Astrocyte (in vitro differentiated cells and primary cell): ENCODE measurements around the gene MAN1B1. TPM values are rescaled to one million over a fixed set of nuclear protein-coding genes. Genes with fewer than 3 reads are reported as not detected.

Experiments used
- DNase-seq: peaks from one replicate; pipeline ENCODE4 v3.0.0-alpha.2; 2010; ENCODE audit warnings: low read depth
- FAIRE-seq: peaks from 2 replicates; lab custom pipeline; 2011; peaks lifted over from hg19 to GRCh38; lab: Jason Lieb, UNC
- H2AFZ ChIP-seq: 2 replicates; pipeline ENCODE4 v1.6.0; 2012; ENCODE audit warnings: low read depth, low read length, inconsistent platforms
- H3K27ac ChIP-seq: 2 replicates; pipeline ENCODE4 v1.5.1; 2011; ENCODE audit warnings: low read depth, low read length, inconsistent platforms
- H3K27me3 ChIP-seq: 2 replicates; pipeline ENCODE4 v1.6.0; 2011; ENCODE audit warnings: low read length, inconsistent platforms; ENCODE audit not compliant: insufficient read depth
- H3K36me3 ChIP-seq: 2 replicates; pipeline ENCODE4 v1.5.1; 2011; ENCODE audit warnings: low read length, inconsistent platforms; ENCODE audit not compliant: insufficient read depth
- H3K4me1 ChIP-seq: 2 replicates; pipeline ENCODE4 v1.5.1; 2011; ENCODE audit warnings: low read length, inconsistent platforms; ENCODE audit not compliant: insufficient read depth
- H3K4me2 ChIP-seq: 2 replicates; pipeline ENCODE4 v1.6.0; 2012; ENCODE audit warnings: low read length, inconsistent platforms
- H3K4me3 ChIP-seq: 2 replicates; pipeline ENCODE4 v1.5.1; 2011; ENCODE audit warnings: low read depth, mild to moderate bottlenecking, low read length, inconsistent platforms; ENCODE audit not compliant: insufficient read depth
- H3K79me2 ChIP-seq: 2 replicates; pipeline ENCODE4 v1.6.0; 2012; ENCODE audit warnings: mild to moderate bottlenecking, low read length, inconsistent platforms; ENCODE audit not compliant: insufficient read depth
- H3K9ac ChIP-seq: 2 replicates; pipeline ENCODE4 v1.6.0; 2012; ENCODE audit warnings: mild to moderate bottlenecking, low read length, inconsistent platforms
- H3K9me3 ChIP-seq: 2 replicates; pipeline ENCODE4 v1.5.1; 2012; ENCODE audit warnings: low read depth, mild to moderate bottlenecking, low read length, inconsistent platforms; ENCODE audit not compliant: insufficient read depth
- H4K20me1 ChIP-seq: 2 replicates; pipeline ENCODE4 v1.6.0; 2012; ENCODE audit warnings: low read length, inconsistent platforms; ENCODE audit not compliant: insufficient read depth
- H3K27ac Mint-ChIP-seq: one replicate; pipeline ENCODE4 v1.8.0; 2021; ENCODE audit warnings: mild to moderate bottlenecking, mixed read lengths; ENCODE audit not compliant: unreplicated experiment
- H3K27me3 Mint-ChIP-seq: one replicate; pipeline ENCODE4 v1.8.0; 2021; ENCODE audit warnings: low read depth, mixed read lengths; ENCODE audit not compliant: unreplicated experiment
- H3K36me3 Mint-ChIP-seq: one replicate; pipeline ENCODE4 v1.8.0; 2021; ENCODE audit warnings: low read depth, mixed read lengths; ENCODE audit not compliant: unreplicated experiment
- H3K4me1 Mint-ChIP-seq: one replicate; pipeline ENCODE4 v1.8.0; 2021; ENCODE audit warnings: low read depth, mixed read lengths; ENCODE audit not compliant: unreplicated experiment
- H3K4me3 Mint-ChIP-seq: one replicate; pipeline ENCODE4 v1.8.0; 2021; ENCODE audit warnings: mild to moderate bottlenecking, moderate library complexity, mixed read lengths; ENCODE audit not compliant: unreplicated experiment
- H3K9me3 Mint-ChIP-seq: one replicate; pipeline ENCODE4 v1.8.0; 2021; ENCODE audit warnings: mild to moderate bottlenecking, mixed read lengths; ENCODE audit not compliant: unreplicated experiment
- CTCF ChIP-seq: IDR thresholded peaks from 2 replicates; pipeline ENCODE4 v1.5.1; 2011; ENCODE audit warnings: low read depth, mild to moderate bottlenecking, inconsistent platforms, low read length, moderate library complexity; ENCODE audit not compliant: insufficient read depth
- EZH2 ChIP-seq: IDR thresholded peaks from 2 replicates; pipeline ENCODE4 v1.6.1; 2012; ENCODE audit warnings: mild to moderate bottlenecking, low read length, inconsistent platforms; ENCODE audit not compliant: insufficient read depth
- total RNA-seq: library from RNA; stranded (reverse); gene quantifications from 2 replicates; pipeline ENCODE4 v1.2.1, GENCODE V29; 2021

Gene MAN1B1
- total RNA-seq, 1 donor from 2014 or later, result 69.2 TPM

DNA sequence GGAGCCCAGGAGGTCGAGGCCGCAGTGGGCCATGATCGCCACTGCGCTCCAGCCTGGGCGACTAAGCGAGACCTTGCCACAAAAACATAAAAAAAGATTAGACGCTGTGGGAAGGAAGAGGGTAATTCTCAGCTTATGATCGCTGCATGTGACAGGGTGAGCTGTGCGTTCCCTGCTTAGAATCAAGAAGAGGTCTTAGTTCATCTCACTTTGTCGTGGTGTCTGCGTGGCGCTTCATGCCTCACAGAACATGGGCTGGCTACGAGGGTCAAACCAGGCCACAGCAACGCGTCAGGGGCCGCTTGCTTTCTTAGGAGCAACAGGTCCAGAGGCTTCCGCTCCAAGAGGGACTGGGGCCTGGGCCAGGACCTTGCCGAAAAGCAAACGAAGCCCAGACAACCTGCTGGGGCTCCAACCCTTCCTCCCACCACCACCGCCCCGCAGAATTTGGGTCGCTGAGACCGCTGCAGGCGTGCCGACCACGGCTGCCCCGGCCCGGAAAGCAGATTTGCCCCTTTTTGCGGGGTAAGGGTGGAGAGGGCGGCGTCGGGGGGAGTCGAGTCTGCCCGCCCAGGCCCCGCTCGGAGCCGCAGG lies 42.2 kb downstream of the MAN1B1 start:
- Histone ChIP-seq H2AFZ (peak overlapping the region; percentile 93), H3K27ac (peak overlapping the region; percentile 37), H4K20me1 (peaks cover 16% of the 10 kb centered on the region), H3K79me2 (peaks cover 36% of the 10 kb centered on the region), H3K9me3 (no peaks in the 10 kb centered on the region), H3K36me3 (no peaks in the 10 kb centered on the region), H3K4me3 (peak overlapping the region; percentile 76), H3K27me3 (no peaks in the 10 kb centered on the region), H3K4me2 (peak overlapping the region; percentile 90), H3K4me1 (peaks cover 20% of the 10 kb centered on the region), H3K9ac (peak overlapping the region; percentile 82)
- no peaks in the 10 kb centered on the region for H3K9me3 Mint-ChIP-seq
- peak overlapping the region; percentile 87 for H3K27ac Mint-ChIP-seq
- peaks cover 2% of the 10 kb centered on the region for H3K27me3 Mint-ChIP-seq
- no peak for DNase-seq
- no peak for TF ChIP-seq EZH2
- TF ChIP-seq CTCF, result no peak
- peak overlapping the region; percentile 96 for H3K4me3 Mint-ChIP-seq
- no peak for FAIRE-seq
- peaks cover 20% of the 10 kb centered on the region for H3K4me1 Mint-ChIP-seq
- peaks cover 1% of the 10 kb centered on the region for H3K36me3 Mint-ChIP-seq

DNA sequence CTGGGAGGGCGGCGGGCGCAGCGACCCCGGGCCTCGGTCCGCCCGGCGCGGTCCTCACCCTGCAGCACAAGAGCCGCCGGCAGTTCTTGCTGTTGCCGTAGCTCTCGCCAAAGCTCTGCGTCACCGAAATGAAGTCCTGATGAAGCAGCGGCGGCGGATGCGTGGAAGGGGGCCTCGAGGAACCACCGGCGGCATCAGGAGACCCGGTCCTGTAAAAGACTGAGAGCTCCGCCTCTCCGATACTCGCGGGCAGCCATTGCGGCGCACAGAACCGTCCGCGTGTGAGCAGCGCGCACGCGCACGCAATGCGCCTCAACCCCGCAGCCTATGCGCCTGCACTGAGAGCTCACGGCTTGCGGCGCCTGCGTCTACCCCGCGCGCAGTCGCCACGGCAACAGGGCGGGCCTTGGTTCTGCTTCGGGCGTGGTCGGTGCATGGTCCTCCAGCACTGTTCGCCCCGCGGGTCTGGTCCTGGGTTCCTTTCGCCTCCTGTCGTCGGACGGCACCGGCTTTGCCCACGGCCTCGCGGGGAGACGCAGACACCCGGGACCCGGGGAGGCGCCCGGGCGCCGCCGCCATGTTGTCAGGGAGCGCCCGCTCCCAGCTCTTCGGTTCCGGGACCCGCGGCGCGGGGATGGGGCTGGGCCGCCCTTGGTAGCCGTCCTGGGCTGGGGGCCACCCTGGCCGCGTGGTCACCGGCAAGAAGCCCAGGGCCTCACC lies 42.8 kb downstream of the MAN1B1 start:
- Histone ChIP-seq H3K36me3 (no peaks in the 10 kb centered on the region), H3K4me3 (peak overlapping the region; percentile 76), H2AFZ (peak overlapping the region; percentile 93), H3K27ac (peak overlapping the region; percentile 37), H3K4me1 (peaks cover 20% of the 10 kb centered on the region), H4K20me1 (peaks cover 13% of the 10 kb centered on the region), H3K9ac (peak overlapping the region; percentile 82), H3K79me2 (peaks cover 36% of the 10 kb centered on the region), H3K4me2 (peak overlapping the region; percentile 90), H3K9me3 (no peaks in the 10 kb centered on the region), H3K27me3 (no peaks in the 10 kb centered on the region)
- no peaks in the 10 kb centered on the region for H3K9me3 Mint-ChIP-seq
- peak overlapping the region; percentile 53 for H3K27ac Mint-ChIP-seq
- peaks cover 1% of the 10 kb centered on the region for H3K36me3 Mint-ChIP-seq
- TF ChIP-seq EZH2 (no peak), CTCF (no peak)
- peak overlapping the region; percentile 88 for H3K4me3 Mint-ChIP-seq
- H3K4me1 Mint-ChIP-seq, result peaks cover 20% of the 10 kb centered on the region
- peak; percentile 89 for DNase-seq
- peaks cover 5% of the 10 kb centered on the region for H3K27me3 Mint-ChIP-seq
- FAIRE-seq, result no peak
